ENCODE data around the gene RPUSD1. TPM values are rescaled to one million over a fixed set of nuclear protein-coding genes. Genes with fewer than 3 reads are reported as not detected.

Gene RPUSD1
- total RNA-seq, 1 experiment from 2014 or later = 45.1 TPM

GRCh38 chr16:813204-813915, 25.2 kb upstream of the RPUSD1 start:
- Mint-ChIP-seq H3K36me3 (no peaks in the 10 kb centered on the region), H3K9me3 (peaks cover 3% of the 10 kb centered on the region), H3K27me3 (ENCODE audit: low read depth) (peaks cover 13% of the 10 kb centered on the region), H3K4me1 (peaks cover 8% of the 10 kb centered on the region), H3K27ac (no peak overlapping the region), H3K4me3 (peak overlapping the region; percentile 54)
- ATAC-seq (peak; percentile 91), DNase-seq (ENCODE audit: low spot score) (peak; percentile 80)
- ChIA-PET POLR2A (no interaction called here), CTCF (interaction anchor here (0.7 to 4.3 kb wide), 6 partner anchors 65 to 290 kb away, joined by 3 to 33 read pairs (median 4); no protein-coding TSS in a partner anchor)
- TF ChIP-seq TEAD4 (CRISPR knock-in tag; IDR thresholded peaks at IDR 0.05) (no peak), SP1 (CRISPR knock-in tag; conservative IDR thresholded peaks at IDR 0.05) (no peak; the same call in 1 of the 2 replicates), RELA (CRISPR knock-in tag; IDR thresholded peaks at IDR 0.05; ENCODE audit: borderline replicate concordance) (no peak; the same call in 1 of the 2 replicates), NFATC4 (CRISPR knock-in tag; IDR thresholded peaks at IDR 0.05) (no peak), TCF7 (CRISPR knock-in tag; IDR thresholded peaks at IDR 0.05; ENCODE audit: low read depth) (no peak), NR1H2 (CRISPR knock-in tag; IDR thresholded peaks at IDR 0.05) (no peak), ZNF219 (CRISPR knock-in tag; IDR thresholded peaks at IDR 0.05; ENCODE audit: borderline replicate concordance) (no peak), GTF2I (CRISPR knock-in tag; conservative IDR thresholded peaks at IDR 0.05) (no peak), MXD4 (CRISPR knock-in tag; IDR thresholded peaks at IDR 0.05; ENCODE audit: borderline replicate concordance) (no peak), NR3C1 (CRISPR knock-in tag; conservative IDR thresholded peaks at IDR 0.05; ENCODE audit: low read depth) (no peak), TEAD1 (CRISPR knock-in tag; IDR thresholded peaks at IDR 0.05) (0 out of 2 replicates have a peak, but pooled peaks have one; percentile 41), ZMAT4 (CRISPR knock-in tag; IDR thresholded peaks at IDR 0.05) (no peak), ZNF263 (CRISPR knock-in tag; IDR thresholded peaks at IDR 0.05; ENCODE audit: low read depth) (no peak; the same call in 1 of the 2 replicates), NFYB (CRISPR knock-in tag; conservative IDR thresholded peaks at IDR 0.05; ENCODE audit: low read depth) (no peak), ZNF396 (CRISPR knock-in tag; IDR thresholded peaks at IDR 0.05; ENCODE audit: borderline replicate concordance) (no peak), MAX (CRISPR knock-in tag; IDR thresholded peaks at IDR 0.05) (no peak), KAT7 (CRISPR knock-in tag; IDR thresholded peaks at IDR 0.05; ENCODE audit: borderline replicate concordance) (no peak), FOXP4 (CRISPR knock-in tag; IDR thresholded peaks at IDR 0.05) (no peak), ZNF281 (CRISPR knock-in tag; IDR thresholded peaks at IDR 0.05) (no peak), ELF4 (CRISPR knock-in tag; IDR thresholded peaks at IDR 0.05; ENCODE audit: low read depth) (no peak), FOXJ3 (CRISPR knock-in tag; IDR thresholded peaks at IDR 0.05; ENCODE audit: borderline replicate concordance) (no peak), CREB1 (CRISPR knock-in tag; IDR thresholded peaks at IDR 0.05) (no peak), MYBL2 (CRISPR knock-in tag; IDR thresholded peaks at IDR 0.05) (no peak)
- TF ChIP-seq, protein P1, sequence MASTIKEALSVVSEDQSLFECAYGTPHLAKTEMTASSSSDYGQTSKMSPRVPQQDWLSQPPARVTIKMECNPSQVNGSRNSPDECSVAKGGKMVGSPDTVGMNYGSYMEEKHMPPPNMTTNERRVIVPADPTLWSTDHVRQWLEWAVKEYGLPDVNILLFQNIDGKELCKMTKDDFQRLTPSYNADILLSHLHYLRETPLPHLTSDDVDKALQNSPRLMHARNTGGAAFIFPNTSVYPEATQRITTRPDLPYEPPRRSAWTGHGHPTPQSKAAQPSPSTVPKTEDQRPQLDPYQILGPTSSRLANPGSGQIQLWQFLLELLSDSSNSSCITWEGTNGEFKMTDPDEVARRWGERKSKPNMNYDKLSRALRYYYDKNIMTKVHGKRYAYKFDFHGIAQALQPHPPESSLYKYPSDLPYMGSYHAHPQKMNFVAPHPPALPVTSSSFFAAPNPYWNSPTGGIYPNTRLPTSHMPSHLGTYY (CRISPR knock-in tag; IDR thresholded peaks at IDR 0.05) = no peak
- TF ChIP-seq, protein P2, sequence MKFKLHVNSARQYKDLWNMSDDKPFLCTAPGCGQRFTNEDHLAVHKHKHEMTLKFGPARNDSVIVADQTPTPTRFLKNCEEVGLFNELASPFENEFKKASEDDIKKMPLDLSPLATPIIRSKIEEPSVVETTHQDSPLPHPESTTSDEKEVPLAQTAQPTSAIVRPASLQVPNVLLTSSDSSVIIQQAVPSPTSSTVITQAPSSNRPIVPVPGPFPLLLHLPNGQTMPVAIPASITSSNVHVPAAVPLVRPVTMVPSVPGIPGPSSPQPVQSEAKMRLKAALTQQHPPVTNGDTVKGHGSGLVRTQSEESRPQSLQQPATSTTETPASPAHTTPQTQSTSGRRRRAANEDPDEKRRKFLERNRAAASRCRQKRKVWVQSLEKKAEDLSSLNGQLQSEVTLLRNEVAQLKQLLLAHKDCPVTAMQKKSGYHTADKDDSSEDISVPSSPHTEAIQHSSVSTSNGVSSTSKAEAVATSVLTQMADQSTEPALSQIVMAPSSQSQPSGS (CRISPR knock-in tag; IDR thresholded peaks at IDR 0.05; ENCODE audit: borderline replicate concordance, low read depth) = no peak
- TF ChIP-seq, protein P3, sequence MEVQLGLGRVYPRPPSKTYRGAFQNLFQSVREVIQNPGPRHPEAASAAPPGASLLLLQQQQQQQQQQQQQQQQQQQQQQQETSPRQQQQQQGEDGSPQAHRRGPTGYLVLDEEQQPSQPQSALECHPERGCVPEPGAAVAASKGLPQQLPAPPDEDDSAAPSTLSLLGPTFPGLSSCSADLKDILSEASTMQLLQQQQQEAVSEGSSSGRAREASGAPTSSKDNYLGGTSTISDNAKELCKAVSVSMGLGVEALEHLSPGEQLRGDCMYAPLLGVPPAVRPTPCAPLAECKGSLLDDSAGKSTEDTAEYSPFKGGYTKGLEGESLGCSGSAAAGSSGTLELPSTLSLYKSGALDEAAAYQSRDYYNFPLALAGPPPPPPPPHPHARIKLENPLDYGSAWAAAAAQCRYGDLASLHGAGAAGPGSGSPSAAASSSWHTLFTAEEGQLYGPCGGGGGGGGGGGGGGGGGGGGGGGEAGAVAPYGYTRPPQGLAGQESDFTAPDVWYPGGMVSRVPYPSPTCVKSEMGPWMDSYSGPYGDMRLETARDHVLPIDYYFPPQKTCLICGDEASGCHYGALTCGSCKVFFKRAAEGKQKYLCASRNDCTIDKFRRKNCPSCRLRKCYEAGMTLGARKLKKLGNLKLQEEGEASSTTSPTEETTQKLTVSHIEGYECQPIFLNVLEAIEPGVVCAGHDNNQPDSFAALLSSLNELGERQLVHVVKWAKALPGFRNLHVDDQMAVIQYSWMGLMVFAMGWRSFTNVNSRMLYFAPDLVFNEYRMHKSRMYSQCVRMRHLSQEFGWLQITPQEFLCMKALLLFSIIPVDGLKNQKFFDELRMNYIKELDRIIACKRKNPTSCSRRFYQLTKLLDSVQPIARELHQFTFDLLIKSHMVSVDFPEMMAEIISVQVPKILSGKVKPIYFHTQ (CRISPR knock-in tag; IDR thresholded peaks at IDR 0.05) = no peak
